ENCODE data around the gene MARCO.

The MARCO gene

DNA sequence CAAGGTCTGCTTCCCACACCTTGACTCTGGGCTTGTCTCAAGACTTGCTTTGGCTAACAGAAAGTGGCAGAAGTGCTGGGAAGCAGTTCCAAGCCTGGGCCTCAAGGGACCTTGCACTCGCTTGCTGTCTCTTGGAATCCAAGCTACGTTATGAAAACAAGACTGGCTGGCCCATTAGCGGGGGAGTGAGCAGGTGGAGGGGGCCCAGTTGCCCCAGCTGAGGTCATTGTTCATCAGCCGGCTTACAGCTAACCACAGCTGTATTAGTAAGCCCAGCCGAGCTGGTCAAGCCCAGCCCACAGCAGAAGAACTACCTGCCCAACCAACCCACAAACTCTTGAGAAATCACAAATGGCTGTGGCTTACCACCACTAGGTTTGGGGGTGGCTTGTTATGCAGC, 63.1 kb downstream of the MARCO start:
- DNase-seq (ENCODE audit: extremely low read depth, insufficient read length), result no peak
- no peak overlapping the region for H3K4me3 ChIP-seq (replicated peaks; ENCODE audit: low read depth, low read length)
- TF ChIP-seq, protein P1, sequence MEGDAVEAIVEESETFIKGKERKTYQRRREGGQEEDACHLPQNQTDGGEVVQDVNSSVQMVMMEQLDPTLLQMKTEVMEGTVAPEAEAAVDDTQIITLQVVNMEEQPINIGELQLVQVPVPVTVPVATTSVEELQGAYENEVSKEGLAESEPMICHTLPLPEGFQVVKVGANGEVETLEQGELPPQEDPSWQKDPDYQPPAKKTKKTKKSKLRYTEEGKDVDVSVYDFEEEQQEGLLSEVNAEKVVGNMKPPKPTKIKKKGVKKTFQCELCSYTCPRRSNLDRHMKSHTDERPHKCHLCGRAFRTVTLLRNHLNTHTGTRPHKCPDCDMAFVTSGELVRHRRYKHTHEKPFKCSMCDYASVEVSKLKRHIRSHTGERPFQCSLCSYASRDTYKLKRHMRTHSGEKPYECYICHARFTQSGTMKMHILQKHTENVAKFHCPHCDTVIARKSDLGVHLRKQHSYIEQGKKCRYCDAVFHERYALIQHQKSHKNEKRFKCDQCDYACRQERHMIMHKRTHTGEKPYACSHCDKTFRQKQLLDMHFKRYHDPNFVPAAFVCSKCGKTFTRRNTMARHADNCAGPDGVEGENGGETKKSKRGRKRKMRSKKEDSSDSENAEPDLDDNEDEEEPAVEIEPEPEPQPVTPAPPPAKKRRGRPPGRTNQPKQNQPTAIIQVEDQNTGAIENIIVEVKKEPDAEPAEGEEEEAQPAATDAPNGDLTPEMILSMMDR (IDR thresholded peaks at IDR 0.05; ENCODE audit: insufficient read depth, low read length, poor library complexity, severe bottlenecking), result no peak
- H3K27me3 ChIP-seq (replicated peaks; ENCODE audit: control insufficient read depth, insufficient read depth, low read length), result no peaks in the 10 kb centered on the region; the same call in none of the 2 replicates
- H3K36me3 ChIP-seq (ENCODE audit: control insufficient read depth, insufficient read depth, low read length), result no peaks in the 10 kb centered on the region

DNA sequence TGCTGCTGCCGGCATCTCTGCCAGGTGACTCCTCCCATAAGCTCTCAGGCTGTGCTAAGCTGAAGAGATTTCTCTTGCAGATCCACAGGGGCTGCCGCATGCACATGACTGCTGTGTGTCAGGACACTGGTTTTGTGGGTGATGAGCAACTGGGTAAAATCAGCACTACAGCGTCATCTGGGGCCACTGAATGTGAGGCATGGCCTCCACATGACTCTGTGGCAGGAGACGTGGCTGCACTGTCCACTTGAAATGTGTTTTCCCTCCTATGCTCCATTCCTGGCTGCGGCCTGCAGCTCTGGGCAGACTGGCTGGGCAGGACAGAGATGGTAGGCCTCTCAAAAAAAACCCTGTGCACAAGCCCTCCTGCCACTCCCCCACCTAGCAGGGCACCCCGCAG, 63.6 kb downstream of the MARCO start:
- H3K27me3 ChIP-seq (replicated peaks; ENCODE audit: control insufficient read depth, insufficient read depth, low read length), result no peaks in the 10 kb centered on the region; the same call in none of the 2 replicates
- H3K36me3 ChIP-seq (ENCODE audit: control insufficient read depth, insufficient read depth, low read length), result no peaks in the 10 kb centered on the region
- no peak overlapping the region for H3K4me3 ChIP-seq (replicated peaks; ENCODE audit: low read depth, low read length)
- no peak for DNase-seq (ENCODE audit: extremely low read depth, insufficient read length)
- TF ChIP-seq, protein P1 (IDR thresholded peaks at IDR 0.05; ENCODE audit: insufficient read depth, low read length, poor library complexity, severe bottlenecking), result no peak

DNA sequence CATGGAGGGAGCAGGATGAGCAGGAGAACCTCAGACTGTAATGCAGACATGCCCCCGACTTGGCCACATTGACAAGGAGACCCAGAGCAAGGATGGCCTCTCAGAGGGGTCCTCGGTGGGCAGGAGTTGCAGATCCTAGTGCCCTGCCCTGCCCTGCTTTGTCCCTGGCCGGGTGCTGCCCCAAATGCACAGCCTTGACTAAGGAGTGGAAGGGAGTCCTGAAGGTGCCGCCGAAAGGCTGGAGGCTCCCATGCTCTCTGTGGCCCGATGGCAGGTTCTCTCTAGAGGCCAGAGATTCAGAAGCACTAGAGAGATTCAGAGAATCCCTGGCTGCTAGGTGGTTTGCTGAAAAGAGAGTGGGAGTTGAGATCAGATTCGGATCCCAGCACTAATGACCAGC, 64.4 kb downstream of the MARCO start:
- TF ChIP-seq, protein P1 (IDR thresholded peaks at IDR 0.05; ENCODE audit: insufficient read depth, low read length, poor library complexity, severe bottlenecking), result no peak
- Histone ChIP-seq H3K27me3 (replicated peaks; ENCODE audit: control insufficient read depth, insufficient read depth, low read length) (no peaks in the 10 kb centered on the region; the same call in none of the 2 replicates), H3K36me3 (ENCODE audit: control insufficient read depth, insufficient read depth, low read length) (no peaks in the 10 kb centered on the region), H3K4me3 (replicated peaks; ENCODE audit: low read depth, low read length) (no peak overlapping the region)
- no peak for DNase-seq (ENCODE audit: extremely low read depth, insufficient read length)

DNA sequence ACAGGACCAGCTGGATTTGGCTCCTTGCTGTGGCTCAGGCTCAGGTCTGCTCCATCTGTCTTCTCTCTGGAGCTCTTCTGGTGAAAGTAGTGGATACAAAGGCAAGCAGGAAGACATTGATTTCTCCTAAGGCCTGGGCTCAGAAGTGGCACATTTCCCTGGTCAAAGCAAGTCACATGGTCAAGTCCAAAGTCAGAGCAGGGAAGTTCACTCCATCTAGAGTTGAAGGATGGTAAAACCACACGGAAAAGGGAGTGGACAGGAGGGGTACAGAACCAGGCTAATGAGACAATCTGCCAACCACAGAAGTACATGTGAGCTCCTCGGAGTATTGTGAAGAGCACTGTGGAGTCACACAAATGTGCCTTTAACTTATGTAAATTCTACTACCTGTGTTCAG, 66.1 kb downstream of the MARCO start:
- Histone ChIP-seq H3K27me3 (replicated peaks; ENCODE audit: control insufficient read depth, insufficient read depth, low read length) (peaks cover 1% of the 10 kb centered on the region), H3K36me3 (ENCODE audit: control insufficient read depth, insufficient read depth, low read length) (no peaks in the 10 kb centered on the region), H3K4me3 (replicated peaks; ENCODE audit: low read depth, low read length) (no peak overlapping the region)
- TF ChIP-seq, protein P1 (IDR thresholded peaks at IDR 0.05; ENCODE audit: insufficient read depth, low read length, poor library complexity, severe bottlenecking), result no peak
- DNase-seq (ENCODE audit: extremely low read depth, insufficient read length), result no peak

DNA sequence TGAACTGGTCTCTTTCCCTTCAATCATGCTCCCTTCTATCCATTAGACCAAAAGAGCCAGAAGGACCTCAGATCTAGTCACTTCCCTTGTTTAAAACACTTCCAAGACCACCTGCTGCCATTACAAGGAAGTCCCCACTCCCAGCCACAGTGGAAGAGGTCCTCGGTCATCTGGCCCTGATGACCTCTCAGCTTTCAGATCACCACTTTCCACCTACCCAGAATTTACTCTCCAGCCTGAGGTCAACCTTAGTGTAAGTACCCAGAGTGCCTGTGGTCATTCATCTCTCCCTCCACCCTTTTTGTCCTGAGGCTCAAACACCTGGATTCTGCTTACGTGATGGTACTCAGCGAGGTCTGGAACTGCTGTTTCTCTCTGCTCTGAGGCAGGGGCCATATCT, 67.1 kb downstream of the MARCO start:
- DNase-seq (ENCODE audit: extremely low read depth, insufficient read length), result no peak
- TF ChIP-seq, protein P1 (IDR thresholded peaks at IDR 0.05; ENCODE audit: insufficient read depth, low read length, poor library complexity, severe bottlenecking), result no peak
- H3K27me3 ChIP-seq (replicated peaks; ENCODE audit: control insufficient read depth, insufficient read depth, low read length), result peaks cover 1% of the 10 kb centered on the region
- H3K4me3 ChIP-seq (replicated peaks; ENCODE audit: low read depth, low read length), result no peak overlapping the region
- H3K36me3 ChIP-seq (ENCODE audit: control insufficient read depth, insufficient read depth, low read length), result no peaks in the 10 kb centered on the region

DNA sequence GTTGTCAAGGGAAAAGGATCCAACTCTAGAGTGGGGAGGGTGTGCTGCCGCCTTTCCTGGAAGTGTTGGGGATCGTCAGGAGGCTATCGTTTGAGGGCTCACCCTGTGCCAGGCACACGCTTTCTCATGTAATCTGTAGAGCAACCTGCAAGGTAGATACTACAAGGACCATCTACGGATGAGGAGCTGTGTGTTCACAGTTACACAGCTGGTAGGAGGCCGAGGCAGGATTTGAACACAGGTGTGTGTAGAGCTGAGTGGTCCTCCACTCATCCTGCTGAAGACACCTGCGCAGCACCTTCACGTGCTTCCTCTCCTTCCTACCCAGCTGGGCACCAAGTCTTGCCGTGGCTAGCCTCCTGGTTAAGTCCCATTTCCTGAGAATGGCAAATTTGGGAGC, 68.3 kb downstream of the MARCO start:
- TF ChIP-seq, protein P1 (IDR thresholded peaks at IDR 0.05; ENCODE audit: insufficient read depth, low read length, poor library complexity, severe bottlenecking), result no peak
- H3K27me3 ChIP-seq (replicated peaks; ENCODE audit: control insufficient read depth, insufficient read depth, low read length), result peaks cover 1% of the 10 kb centered on the region
- no peak overlapping the region for H3K4me3 ChIP-seq (replicated peaks; ENCODE audit: low read depth, low read length)
- DNase-seq (ENCODE audit: extremely low read depth, insufficient read length), result no peak
- H3K36me3 ChIP-seq (ENCODE audit: control insufficient read depth, insufficient read depth, low read length), result no peaks in the 10 kb centered on the region

All from GM06990 (cell line).